Upper lobe of right lung (tissue), 1 donor: ENCODE data around the gene NPR2. TPM values are rescaled to one million over a fixed set of nuclear protein-coding genes. Genes with fewer than 3 reads are reported as not detected.
A peak's percentile ranks its signal among the peaks of the same experiment; 100 is the strongest.

Experiments
- ATAC-seq: fragments of 200-7000 bp; cut with Tn5 transposase; one replicate; pipeline ENCODE4 v1.9.1; 2020; ENCODE audit warnings: mild to moderate bottlenecking, moderate library complexity
- DNase-seq: peaks from one replicate; pipeline ENCODE4 v3.0.0-alpha.2; 2020
- H3K27ac ChIP-seq: fragments of 200-600 bp; one replicate; pipeline ENCODE4 v1.8.0; 2022
- H3K27me3 ChIP-seq: fragments of 200-600 bp; one replicate; pipeline ENCODE4 v1.8.0; 2022; ENCODE audit warnings: mild to moderate bottlenecking
- H3K36me3 ChIP-seq: fragments of 200-600 bp; one replicate; pipeline ENCODE4 v1.8.0; 2022
- H3K4me1 ChIP-seq: fragments of 200-600 bp; one replicate; pipeline ENCODE4 v1.8.0; 2022
- H3K4me3 ChIP-seq: fragments of 200-600 bp; one replicate; pipeline ENCODE4 v1.8.0; 2022; ENCODE audit warnings: mild to moderate bottlenecking
- H3K9me3 ChIP-seq: fragments of 200-600 bp; one replicate; pipeline ENCODE4 v1.8.0; 2022
- intact Hi-C: fragments of 100-400 bp; cut with DNase I; formaldehyde crosslinking; loops from one replicate; pipeline ENCODE4 v1.11.0; 2022
- total RNA-seq: library from RNA; stranded (reverse); fragmentation: NEBNext Ultra II Directional; extraction: Animal tissue kit (Norgen Biotek cat#: 25700); gene quantifications from one replicate; pipeline ENCODE4 v1.2.1, GENCODE V29; 2021
- TF ChIP-seq, protein P1 (sequence below): fragments of 200-600 bp; IDR thresholded peaks from one replicate; pipeline ENCODE4 v1.8.0; 2022; ENCODE audit warnings: antibody characterized with exemption
- donor health status: DM: no; HTN: yes; CAD: no; lungs with severe emphysema.

NPR2 gene
- total RNA-seq, 1 donor from 2014 or later: 21.7 TPM

DNA sequence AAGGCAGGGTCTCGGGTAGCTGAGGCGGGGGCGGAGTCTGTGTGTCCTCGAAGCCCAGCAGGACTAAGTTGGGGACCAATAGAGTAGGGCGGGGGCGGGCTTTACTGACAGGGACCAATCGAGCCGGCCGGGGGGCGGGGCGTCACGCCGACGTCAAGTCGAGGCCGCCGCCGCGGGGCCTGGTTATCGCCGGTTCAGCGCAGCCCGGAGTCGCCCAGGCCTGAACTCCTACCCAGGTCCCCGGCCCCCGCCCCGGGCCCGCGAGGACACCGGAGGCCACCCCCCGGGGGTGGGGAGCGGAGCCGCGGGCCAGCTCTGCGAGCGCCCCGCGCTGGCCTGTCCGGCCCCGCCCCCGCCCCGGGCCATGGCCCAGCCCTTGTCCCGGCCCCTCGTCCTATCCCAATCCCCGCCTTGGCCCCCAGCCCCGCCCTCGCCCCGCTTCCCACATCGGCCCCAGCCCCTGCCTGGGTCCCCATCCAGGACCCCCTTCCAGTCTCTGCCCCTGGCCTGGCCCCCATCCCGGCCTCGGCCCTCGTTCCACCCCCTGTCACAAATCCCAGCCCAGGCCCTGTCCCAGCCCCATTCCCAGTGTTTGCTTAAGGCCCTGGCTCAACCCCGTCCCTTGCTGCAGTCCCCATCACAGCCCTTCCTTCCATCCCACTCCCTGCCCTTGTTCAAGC, 37.8 kb downstream of the NPR2 start, which contains the start of gene TMEM8B:
Gene TMEM8B (plus strand): TSS at position 145 of the 680 bp plus-strand sequence. CDS start 220 bp downstream, at position 365.
- Histone ChIP-seq H3K27me3 (no peaks in the 10 kb centered on the region), H3K36me3 (no peaks in the 10 kb centered on the region), H3K9me3 (no peaks in the 10 kb centered on the region), H3K4me3 (peak within 1 kb of the TSS; percentile 69), H3K27ac (peak within 1 kb of the TSS; percentile 90), H3K4me1 (peaks cover 19% of the 10 kb centered on the region)
- intact Hi-C loops: loop anchor here (10.0 kb wide), 1 partner anchor 46 kb away; the partner anchor contains the start of gene OR13J1
- TF ChIP-seq, protein P1, sequence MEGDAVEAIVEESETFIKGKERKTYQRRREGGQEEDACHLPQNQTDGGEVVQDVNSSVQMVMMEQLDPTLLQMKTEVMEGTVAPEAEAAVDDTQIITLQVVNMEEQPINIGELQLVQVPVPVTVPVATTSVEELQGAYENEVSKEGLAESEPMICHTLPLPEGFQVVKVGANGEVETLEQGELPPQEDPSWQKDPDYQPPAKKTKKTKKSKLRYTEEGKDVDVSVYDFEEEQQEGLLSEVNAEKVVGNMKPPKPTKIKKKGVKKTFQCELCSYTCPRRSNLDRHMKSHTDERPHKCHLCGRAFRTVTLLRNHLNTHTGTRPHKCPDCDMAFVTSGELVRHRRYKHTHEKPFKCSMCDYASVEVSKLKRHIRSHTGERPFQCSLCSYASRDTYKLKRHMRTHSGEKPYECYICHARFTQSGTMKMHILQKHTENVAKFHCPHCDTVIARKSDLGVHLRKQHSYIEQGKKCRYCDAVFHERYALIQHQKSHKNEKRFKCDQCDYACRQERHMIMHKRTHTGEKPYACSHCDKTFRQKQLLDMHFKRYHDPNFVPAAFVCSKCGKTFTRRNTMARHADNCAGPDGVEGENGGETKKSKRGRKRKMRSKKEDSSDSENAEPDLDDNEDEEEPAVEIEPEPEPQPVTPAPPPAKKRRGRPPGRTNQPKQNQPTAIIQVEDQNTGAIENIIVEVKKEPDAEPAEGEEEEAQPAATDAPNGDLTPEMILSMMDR: no peak
- DNase-seq (peak; percentile 98), ATAC-seq (peak; percentile 92)

DNA sequence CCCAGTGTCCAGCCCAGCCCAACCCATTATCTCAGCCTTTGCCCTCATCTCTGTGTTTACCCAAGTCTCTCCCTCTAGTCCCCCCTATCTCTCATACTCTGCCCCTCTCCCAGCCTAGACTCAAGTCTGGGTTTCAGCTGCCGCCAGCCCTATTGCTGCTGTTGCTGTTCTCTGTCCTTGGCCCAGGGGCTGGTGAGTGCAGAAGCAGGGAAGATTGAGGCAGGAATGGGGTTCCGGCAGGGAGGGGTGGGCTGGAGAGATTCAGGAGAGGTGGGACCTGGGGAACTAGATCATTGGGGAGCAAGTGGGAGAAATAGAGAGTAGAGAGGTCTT, 38.3 kb downstream of the NPR2 start:
- Histone ChIP-seq H3K9me3 (no peaks in the 10 kb centered on the region), H3K27me3 (no peaks in the 10 kb centered on the region), H3K4me3 (peak overlapping the region; percentile 69), H3K27ac (peak overlapping the region; percentile 90), H3K4me1 (peaks cover 23% of the 10 kb centered on the region), H3K36me3 (no peaks in the 10 kb centered on the region)
- DNase-seq (no peak), ATAC-seq (no peak)
- TF ChIP-seq, protein P1: no peak
- intact Hi-C loops: loop anchor here (10.0 kb wide), 1 partner anchor 45 kb away; the partner anchor contains the start of gene OR13J1

DNA sequence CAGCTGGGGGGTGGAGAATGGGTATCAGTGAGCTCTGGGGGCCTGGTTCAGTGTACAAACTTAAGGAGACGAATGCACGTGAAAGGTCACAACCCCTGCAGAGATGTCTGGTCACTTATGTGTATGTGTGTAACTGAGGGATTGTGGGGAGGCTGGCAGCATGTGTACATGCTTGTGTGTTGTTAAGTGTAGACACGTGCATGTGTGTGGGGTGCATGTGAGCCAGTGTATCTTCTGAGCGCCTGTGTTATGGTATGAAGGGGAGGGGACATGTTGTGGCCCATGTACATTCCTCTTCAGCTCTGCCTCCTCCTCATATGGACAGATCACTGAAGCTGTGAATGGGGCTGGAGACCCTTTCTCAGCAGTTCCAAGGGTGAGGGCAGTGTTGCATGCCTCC, 39.6 kb downstream of the NPR2 start:
- Histone ChIP-seq H3K4me1 (peaks cover 26% of the 10 kb centered on the region), H3K27me3 (no peaks in the 10 kb centered on the region), H3K9me3 (no peaks in the 10 kb centered on the region), H3K27ac (no peak overlapping the region), H3K36me3 (no peaks in the 10 kb centered on the region), H3K4me3 (no peak overlapping the region)
- no peak for DNase-seq
- intact Hi-C loops: no loop called here
- ATAC-seq: no peak
- TF ChIP-seq, protein P1: no peak

DNA sequence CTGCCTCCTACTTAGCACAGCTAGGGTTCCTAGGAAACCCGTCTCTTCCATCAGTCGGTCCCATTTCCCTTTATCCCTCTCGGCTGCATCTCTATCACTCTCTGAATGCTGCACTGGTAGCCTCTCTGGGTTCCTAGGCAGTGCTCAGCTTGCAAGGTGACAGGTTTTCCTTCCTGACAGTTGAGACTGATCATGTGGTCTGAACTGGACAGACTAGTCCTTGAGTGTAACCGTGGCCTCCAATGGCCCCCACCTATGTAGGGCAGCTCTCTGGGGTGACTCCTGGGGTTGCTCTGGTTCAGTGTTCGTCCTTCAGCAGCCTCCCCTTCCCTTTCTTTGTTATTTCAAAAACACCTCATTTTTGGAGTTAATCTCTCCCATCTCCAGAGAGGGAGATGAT, 41.4 kb downstream of the NPR2 start:
- Histone ChIP-seq H3K36me3 (no peaks in the 10 kb centered on the region), H3K9me3 (no peaks in the 10 kb centered on the region), H3K4me3 (no peak overlapping the region), H3K27me3 (no peaks in the 10 kb centered on the region), H3K4me1 (peaks cover 26% of the 10 kb centered on the region), H3K27ac (peak overlapping the region; percentile 49)
- no peak for DNase-seq
- no peak for ATAC-seq
- intact Hi-C loops: no loop called here
- TF ChIP-seq, protein P1: no peak

DNA sequence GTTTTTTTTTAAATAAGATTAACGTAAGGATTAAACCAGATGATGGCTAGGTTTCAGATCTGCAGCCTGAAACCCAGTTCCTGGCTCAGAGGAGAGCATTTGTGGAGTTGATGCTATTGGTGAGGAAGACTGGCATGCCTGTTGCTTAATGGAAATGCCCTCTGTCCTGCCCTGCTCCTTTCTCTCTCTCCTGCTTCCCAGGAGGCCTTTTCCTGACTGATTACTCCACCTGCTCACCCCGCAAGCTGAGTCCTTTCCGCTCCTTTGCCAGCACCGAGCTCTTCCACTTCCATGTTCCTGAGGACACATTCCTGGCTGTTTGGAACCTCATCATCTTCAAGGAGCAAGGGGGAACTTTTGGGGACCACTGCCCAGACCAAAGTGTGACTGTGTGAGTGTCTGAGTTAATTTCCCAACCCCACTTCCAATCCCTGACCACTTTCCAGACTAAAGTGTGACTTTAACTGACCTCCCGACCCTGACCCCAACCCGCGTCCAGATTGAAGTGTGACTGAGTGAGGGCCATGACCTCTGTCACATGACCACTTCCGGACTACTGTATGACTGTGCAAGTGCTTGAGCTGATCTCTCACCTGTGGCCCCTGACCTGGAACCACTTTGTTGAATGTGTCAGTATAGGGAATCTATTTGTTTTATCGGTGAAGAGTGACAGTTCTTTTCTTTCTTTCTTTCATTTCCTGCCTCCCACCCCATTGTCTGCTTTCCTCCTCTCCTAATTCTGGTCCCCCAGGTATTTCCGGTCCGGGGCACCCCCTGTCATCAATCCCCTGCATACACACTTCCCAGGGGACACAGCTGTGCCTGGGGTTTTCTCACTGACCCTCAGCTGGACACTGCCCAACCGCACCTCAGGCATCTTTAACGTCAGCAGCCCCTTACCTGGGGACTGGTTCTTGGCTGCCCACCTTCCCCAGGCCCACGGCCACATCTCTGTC, 43.1 kb downstream of the NPR2 start:
- H3K9me3 ChIP-seq: no peaks in the 10 kb centered on the region
- intact Hi-C loops: no loop called here
- no peaks in the 10 kb centered on the region for H3K36me3 ChIP-seq
- no peak overlapping the region for H3K4me3 ChIP-seq
- H3K4me1 ChIP-seq: peaks cover 26% of the 10 kb centered on the region
- TF ChIP-seq, protein P1: no peak
- H3K27ac ChIP-seq: no peak overlapping the region
- no peak for ATAC-seq
- H3K27me3 ChIP-seq: no peaks in the 10 kb centered on the region
- no peak for DNase-seq
